Stimulated activated CD4-positive, alpha-beta T cell treated with anti-CD3 and anti-CD28 coated beads, Interleukin-4, amount 100 ng/mL, for 1 hour (primary cell): ENCODE results near the gene MUSTN1.

Experiments
- DNase-seq: peaks from one replicate; pipeline ENCODE4 v3.0.0-alpha.2; 2020

MUSTN1 gene

GRCh38 chr3:52851348-52851747, 16.5 kb upstream of the MUSTN1 start:
- DNase-seq, result no peak

GRCh38 chr3:52849656-52850055, 14.8 kb upstream of the MUSTN1 start:
- DNase-seq, result no peak

GRCh38 chr3:52848617-52849016, 13.8 kb upstream of the MUSTN1 start:
- no peak for DNase-seq

- DNase-seq, result no peak
Observed at GRCh38 chr3:52847726-52848125, 12.9 kb upstream of the MUSTN1 start.

- no peak for DNase-seq
Observed at GRCh38 chr3:52847241-52847640, 12.4 kb upstream of the MUSTN1 start.

- no peak for DNase-seq
Observed at GRCh38 chr3:52846432-52846965, 11.7 kb upstream of the MUSTN1 start.

GRCh38 chr3:52845691-52846431, 11.0 kb upstream of the MUSTN1 start:
- peak; percentile 31 for DNase-seq

GRCh38 chr3:52845157-52845556, 10.3 kb upstream of the MUSTN1 start:
- no peak for DNase-seq

- no peak for DNase-seq
Observed at GRCh38 chr3:52844290-52844975, 9.6 kb upstream of the MUSTN1 start.

- DNase-seq, result no peak
Observed at GRCh38 chr3:52843881-52844280, 9.1 kb upstream of the MUSTN1 start.

- no peak for DNase-seq
Observed at GRCh38 chr3:52843108-52843865, 8.5 kb upstream of the MUSTN1 start.

GRCh38 chr3:52842424-52842823, 7.6 kb upstream of the MUSTN1 start:
- DNase-seq, result no peak

GRCh38 chr3:52841981-52842340, 7.1 kb upstream of the MUSTN1 start:
- no peak for DNase-seq

GRCh38 chr3:52841211-52841980, 6.6 kb upstream of the MUSTN1 start:
- no peak for DNase-seq

GRCh38 chr3:52839892-52840545, 5.2 kb upstream of the MUSTN1 start:
- DNase-seq, result no peak

- no peak for DNase-seq
Observed at GRCh38 chr3:52839268-52839575, 4.4 kb upstream of the MUSTN1 start.

GRCh38 chr3:52838561-52839267, 3.9 kb upstream of the MUSTN1 start:
- no peak for DNase-seq

GRCh38 chr3:52836986-52837385, 2.2 kb upstream of the MUSTN1 start:
- no peak for DNase-seq

GRCh38 chr3:52836471-52836845, 1.6 kb upstream of the MUSTN1 start:
- no peak for DNase-seq

GRCh38 chr3:52835766-52836470, 1.1 kb upstream of the MUSTN1 start:
- DNase-seq, result no peak

- DNase-seq, result no peak
Observed at GRCh38 chr3:52833202-52833601, 1.6 kb downstream of the MUSTN1 start.
